HG02852 (cell line): Measurements from ENCODE around the gene PNMA5.
"Not testable (repeated sequence)": the region's sequence is repeated elsewhere in the genome, so short reads cannot be mapped to it uniquely, and the experiment has no call there.

ENCODE experiments used
- ATAC-seq: cut with Tn5 transposase; IDR thresholded peaks from one replicate; pipeline ENCODE4 v1.9.1; 2021; ENCODE audit warnings: mild to moderate bottlenecking, moderate library complexity; ENCODE audit not compliant: unreplicated experiment

PNMA5 gene

GRCh38 chrX:152993933-152994332 is at the start of gene PNMA5:
TSS of gene PNMA5 (minus strand) at chrX:152994116. CDS start at chrX:152991598, 2,518 bp downstream.
- ATAC-seq = no peak

- peak; percentile 82 for ATAC-seq
Measured at GRCh38 chrX:153032397-153033118, 38.6 kb upstream of the PNMA5 start.

GRCh38 chrX:153030801-153031200 is 36.9 kb upstream of the PNMA5 start:
- ATAC-seq = no peak

GRCh38 chrX:153029875-153030274 is 36.0 kb upstream of the PNMA5 start:
- no peak for ATAC-seq

GRCh38 chrX:153029162-153029561 is 35.2 kb upstream of the PNMA5 start:
- no peak for ATAC-seq

- ATAC-seq = not testable (repeated sequence)
Measured at GRCh38 chrX:153028487-153028886, 34.6 kb upstream of the PNMA5 start.

GRCh38 chrX:153026501-153026900 is 32.6 kb upstream of the PNMA5 start:
- ATAC-seq = not testable (repeated sequence)

GRCh38 chrX:153019166-153019565 is 25.2 kb upstream of the PNMA5 start:
- no peak for ATAC-seq

GRCh38 chrX:153017174-153017573 is 23.3 kb upstream of the PNMA5 start:
- not testable (repeated sequence) for ATAC-seq

- ATAC-seq = no peak
Measured at GRCh38 chrX:153004780-153005179, 10.9 kb upstream of the PNMA5 start.

GRCh38 chrX:153003981-153004380 is 10.1 kb upstream of the PNMA5 start:
- ATAC-seq = no peak

- not testable (repeated sequence) for ATAC-seq
Measured at GRCh38 chrX:153002182-153002581, 8.3 kb upstream of the PNMA5 start.

- ATAC-seq = no peak
Measured at GRCh38 chrX:152997337-152997736, 3.4 kb upstream of the PNMA5 start.

GRCh38 chrX:152992115-152992514 is 1.8 kb downstream of the PNMA5 start:
- no peak for ATAC-seq

GRCh38 chrX:152991123-152991522 is 2.8 kb downstream of the PNMA5 start:
- no peak for ATAC-seq

- ATAC-seq = no peak
Measured at GRCh38 chrX:152989292-152989658, 4.6 kb downstream of the PNMA5 start.

GRCh38 chrX:152988536-152989291 is 5.2 kb downstream of the PNMA5 start:
- ATAC-seq = peak; percentile 58

GRCh38 chrX:152987801-152988200 is 6.1 kb downstream of the PNMA5 start:
- ATAC-seq = no peak

GRCh38 chrX:152987156-152987555 is 6.8 kb downstream of the PNMA5 start:
- not testable (repeated sequence) for ATAC-seq

- ATAC-seq = not testable (repeated sequence)
Measured at GRCh38 chrX:152985383-152985782, 8.5 kb downstream of the PNMA5 start.

GRCh38 chrX:152968193-152968592 is 25.7 kb downstream of the PNMA5 start:
- no peak for ATAC-seq

- ATAC-seq = no peak
Measured at GRCh38 chrX:152960115-152960514, 33.8 kb downstream of the PNMA5 start.
